Retina (tissue), 1 donor: ENCODE results near the gene LRRC73.
A peak's percentile ranks its signal among the peaks of the same experiment; 100 is the strongest.
"Not testable (repeated sequence)": the region's sequence is repeated elsewhere in the genome, so short reads cannot be mapped to it uniquely, and the experiment has no call there.

Experiments
- DNase-seq: peaks from one replicate; pipeline ENCODE4 v3.0.0-alpha.2; 2016

Gene LRRC73

DNA sequence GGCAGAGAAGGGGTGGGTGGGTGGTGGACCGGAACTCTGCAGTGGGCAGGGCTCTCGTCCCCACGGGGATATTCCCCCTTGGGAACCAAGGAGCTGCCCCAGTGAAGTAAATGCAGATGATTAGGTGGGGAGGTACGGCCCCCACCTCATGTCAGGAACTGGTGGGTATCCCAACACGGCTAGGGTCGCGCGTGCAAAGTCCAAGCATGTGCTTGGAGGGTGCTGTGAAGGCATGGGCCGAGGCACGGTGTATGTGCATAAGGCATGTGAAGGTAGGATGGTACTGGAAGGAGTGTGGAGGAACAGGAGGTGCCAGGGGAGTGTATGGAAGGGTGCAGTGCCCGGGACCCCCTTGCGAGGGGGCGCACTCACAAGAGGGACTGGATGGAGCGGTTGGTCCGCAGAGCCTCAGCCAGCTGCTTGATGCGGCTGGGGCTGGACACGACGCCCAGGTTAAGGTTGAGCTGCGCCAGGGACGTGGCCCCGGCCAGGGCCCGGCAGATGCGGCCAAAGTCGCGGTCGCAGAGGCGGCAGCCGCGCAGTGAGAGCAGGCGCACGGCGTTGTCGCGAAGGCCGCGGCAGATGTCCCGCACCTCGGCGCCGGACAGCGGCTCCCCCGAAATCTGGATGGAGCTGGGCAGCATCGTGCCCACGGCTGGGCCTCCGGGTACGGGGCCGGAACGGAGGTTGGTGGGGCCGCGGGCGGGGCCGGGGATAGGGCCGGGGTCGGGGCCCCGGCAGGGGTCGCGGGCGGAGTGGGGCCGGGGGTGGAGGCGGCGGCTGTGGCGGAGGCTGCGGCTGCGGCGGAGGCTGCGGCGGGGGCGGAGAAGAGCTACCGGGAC lies 783 bp downstream of the LRRC73 start:
- DNase-seq, result peak; percentile 64

DNA sequence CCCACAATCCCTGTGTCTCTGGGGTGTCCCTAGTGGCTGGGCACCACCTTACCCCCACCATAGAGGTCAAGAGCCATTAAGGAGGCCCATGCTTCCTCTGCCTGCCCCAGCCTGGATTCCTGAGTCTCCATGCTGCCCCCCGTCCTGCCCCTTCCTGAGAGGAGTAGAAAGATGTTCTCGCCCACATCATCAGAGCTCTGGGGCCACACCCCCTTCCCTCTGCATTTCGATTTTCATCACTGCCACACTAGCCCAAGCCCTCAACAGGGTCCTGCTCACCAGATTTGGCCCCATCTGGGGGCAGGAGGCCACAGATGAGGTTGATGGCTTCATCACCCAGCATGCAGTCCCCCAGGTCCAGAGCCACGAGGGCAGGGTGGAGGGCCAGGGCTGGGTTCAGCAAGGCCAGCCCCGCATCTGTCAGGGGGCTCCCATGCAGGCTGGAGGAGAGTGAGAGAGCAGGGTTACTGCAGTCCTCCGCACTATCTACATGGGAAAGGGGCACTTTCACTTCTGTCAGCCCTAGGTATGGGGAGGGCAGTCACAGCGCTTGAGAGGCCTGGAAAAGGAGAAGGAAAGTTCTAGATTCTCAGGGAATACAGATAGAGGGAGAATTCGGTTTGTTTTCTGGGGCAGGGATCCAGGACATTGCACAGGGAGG lies 1.5 kb downstream of the LRRC73 start:
- no peak for DNase-seq

DNA sequence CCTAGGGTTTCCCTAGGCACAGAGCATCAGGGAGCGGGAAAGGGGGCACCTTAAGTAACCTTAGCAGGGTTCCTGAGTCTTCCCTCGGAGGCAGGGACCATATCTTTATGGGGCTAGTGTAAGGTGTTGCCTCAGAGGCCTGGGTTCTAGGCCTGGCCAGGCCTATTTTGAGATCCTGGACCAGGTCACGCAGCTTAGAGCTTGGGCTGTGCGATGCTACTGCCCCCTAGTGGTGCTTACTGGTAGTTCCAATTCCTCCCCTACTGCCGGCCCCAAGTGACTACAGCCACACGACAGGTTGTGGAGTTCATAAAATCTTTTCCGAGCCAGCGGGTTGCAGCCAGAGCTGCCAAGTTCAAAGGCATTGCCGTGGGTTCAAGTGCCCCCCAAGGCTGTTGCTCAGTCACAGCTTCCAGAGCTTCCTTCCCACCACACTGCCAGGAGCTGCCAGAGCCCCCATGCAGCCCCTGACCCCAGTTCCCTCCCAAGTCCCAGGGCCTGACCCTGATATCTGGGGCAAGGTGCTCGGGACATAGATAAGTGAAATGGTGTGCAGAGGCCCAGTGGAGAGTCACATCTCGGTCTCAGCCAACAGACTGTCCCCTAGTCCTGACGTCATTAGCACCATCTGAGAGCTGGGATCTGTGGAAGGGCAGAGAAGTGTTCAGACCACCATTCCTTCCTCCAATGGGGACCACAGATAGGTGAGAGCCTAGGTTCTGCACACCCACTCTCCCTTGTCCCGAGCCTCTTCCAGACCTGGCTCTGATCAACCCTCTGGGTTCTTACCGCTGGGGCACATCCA lies 3.3 kb downstream of the LRRC73 start:
- DNase-seq, result peak; percentile 91

DNA sequence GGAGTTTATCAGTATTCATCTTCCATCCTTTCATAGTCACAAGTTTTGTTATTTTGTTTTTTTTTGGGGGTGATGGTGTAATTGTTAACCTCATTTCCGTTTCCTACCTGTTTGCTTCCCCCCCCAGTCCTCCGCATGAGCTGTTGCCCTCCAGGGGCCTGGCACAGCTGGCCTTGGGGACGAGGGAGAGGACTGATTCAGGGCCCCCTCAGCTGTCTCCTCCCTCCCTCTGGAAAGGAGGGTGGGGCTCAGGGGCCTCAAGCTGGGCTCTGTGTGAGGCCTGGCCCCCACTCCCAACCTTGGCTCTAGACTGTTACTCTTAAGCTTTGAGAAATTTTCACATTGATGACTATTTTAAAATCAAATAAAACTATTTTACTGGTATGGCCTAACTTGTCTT lies 4.0 kb downstream of the LRRC73 start:
- no peak for DNase-seq

DNA sequence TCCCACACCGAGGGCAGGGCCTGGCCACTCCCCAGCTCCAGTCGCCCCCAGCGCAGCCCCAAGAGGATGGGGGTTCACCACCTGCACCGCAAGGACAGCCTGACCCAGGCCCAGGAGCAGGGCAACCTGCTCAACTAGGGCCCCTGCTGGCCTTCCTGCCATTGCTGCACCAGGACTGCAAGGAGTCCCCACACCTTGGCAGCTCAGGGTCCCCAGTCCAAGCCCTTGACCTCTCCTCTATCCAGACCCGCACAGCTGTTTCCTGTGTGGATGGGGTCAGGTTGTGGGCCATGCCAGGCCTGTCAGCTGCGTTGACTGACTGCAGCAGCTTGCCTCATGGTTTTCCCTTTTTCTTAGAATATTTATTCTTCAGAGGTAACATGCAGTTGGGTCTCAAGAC lies 4.4 kb downstream of the LRRC73 start:
- no peak for DNase-seq

DNA sequence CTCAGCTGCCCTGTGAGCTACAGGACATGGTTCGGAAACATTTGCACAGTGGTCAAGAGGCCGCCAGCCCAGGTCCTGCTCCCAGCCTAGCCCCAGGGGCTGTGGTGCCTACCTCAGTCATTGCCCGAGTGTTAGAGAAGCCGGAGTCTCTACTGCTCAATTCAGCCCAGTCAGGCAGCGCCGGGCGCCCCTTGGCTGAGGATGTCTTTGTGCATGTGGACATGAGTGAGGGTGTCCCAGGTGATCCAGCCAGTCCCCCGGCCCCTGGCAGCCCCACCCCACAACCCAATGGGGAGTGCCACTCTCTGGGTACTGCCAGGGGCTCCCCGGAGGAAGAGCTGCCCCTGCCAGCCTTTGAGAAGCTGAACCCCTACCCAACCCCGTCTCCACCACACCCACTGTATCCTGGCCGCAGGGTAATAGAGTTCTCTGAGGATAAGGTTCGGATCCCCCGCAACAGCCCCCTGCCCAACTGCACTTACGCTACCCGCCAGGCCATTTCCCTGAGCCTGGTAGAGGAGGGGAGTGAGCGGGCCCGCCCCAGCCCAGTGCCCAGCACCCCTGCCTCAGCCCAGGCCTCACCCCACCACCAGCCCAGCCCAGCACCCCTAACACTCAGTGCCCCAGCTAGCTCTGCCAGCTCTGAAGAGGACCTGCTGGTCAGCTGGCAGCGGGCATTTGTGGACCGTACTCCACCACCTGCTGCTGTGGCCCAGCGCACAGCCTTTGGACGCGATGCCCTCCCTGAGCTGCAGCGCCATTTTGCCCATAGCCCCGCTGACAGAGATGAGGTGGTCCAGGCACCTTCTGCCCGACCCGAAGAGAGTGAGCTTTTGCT lies 5.2 kb downstream of the LRRC73 start:
- DNase-seq, result no peak

DNA sequence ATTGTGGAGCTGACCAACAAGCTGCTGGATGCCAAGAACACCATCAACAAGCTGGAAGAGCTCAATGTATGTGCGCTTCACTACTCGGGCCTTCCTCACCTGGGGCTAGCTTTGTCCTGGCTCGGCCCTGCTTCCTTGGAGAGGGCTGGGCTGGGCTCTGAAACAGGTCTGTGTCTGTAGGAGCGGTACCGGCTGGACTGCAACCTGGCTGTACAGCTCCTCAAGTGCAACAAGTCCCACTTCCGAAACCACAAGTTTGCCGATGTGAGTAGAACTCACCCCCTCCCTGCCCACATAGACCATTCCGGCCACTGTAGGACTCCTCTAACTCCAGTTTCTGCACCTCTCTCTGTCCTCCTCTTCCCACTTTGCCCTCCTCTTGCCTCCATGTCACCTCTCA lies 6.7 kb downstream of the LRRC73 start:
- DNase-seq, result no peak

DNA sequence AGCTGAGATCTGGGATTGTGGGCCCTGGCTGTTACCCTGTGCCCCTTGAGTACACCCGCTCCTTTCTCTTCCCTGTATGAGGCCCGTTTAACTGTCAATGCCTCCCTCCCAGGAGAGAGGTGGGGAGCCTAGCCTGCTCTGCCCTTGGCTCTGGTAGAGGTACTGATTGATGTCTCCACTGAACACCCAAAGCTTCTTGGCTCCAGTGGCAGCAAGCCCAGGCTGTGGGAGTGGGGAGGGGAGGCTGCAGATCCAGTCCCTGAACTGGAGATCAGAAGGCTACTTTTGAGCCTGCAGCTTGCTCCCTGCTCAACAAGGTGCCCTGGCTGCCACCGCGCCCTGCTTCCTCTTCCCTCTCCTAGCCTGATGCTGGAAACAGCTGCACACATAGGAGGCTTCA lies 7.5 kb downstream of the LRRC73 start:
- DNase-seq, result no peak

DNA sequence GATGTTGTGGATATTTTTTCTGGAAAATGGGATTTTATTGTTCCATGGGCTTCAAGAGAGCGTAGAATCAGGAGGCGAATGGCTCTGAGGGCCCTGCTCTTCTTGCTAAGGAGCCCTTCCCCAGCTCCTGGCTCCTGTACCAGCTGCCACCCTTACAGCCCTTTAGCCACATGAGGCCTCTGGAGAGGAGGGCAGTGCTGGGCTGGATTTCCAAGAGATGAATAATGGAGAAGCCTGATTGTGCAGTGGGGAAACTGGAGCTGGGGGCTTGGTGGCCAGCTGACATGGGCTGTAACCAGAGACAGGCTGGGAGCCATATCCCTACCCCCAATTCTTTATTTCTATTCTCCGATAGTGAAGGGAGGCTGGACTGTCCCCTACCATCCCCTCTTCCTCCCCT lies 9.2 kb downstream of the LRRC73 start:
- DNase-seq, result no peak

DNA sequence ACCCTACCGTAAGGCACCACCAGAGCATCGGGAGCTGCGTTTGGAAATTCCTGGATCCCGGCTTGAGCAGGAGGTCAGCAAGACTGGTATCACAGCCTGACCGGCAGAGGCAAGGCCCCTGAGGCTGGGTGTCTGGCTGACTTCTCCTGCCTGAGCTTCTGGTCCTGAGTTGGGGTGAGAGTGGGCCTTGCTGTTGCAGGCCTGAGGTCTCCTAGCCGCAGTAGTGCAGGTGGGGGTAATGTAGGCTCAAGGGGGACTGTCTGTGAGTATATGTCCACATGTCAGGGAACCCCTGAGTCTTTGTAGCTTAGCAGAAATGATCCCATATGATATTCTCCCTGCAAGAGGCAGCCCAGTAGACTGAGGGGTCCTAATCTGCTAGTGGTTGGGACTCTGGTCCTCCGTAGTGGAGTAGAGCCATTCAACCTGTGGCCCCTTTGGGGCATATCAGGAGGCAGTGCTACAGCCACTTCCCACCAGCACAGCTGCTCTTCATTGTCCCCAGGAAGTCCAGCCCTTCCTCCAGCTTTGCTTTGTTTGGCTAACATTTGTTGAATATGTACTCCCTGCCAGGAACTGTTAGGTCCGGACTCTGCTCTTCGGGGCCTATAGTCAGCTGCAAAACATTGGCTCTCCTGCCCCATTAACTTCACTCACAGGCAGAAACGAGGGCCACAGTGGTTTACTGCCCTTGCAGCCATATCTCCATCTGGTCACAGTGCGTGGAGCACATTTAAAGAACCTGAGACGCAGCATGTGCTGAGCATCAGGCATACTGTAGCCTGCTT lies 10.9 kb downstream of the LRRC73 start:
- no peak for DNase-seq

DNA sequence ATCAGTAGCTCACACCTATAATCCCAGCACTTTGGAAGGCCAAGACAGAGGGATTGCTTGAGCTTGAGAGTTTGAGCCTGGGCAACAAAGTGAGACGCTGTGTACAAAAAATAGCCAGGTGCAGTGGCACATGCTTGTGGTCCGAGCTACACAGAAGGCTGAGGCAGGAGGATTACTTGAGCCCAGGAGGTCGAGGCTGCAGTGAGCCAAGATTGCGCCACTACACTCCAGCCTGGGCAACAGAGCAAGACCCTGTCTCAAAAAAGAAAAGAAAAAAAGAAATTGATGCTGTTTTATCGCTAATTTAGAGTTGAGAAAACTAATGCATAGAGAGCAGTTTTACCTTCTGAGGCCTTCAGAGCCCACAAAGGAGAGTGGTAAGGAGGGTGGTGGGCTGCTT lies 11.9 kb downstream of the LRRC73 start:
- DNase-seq, result not testable (repeated sequence)

DNA sequence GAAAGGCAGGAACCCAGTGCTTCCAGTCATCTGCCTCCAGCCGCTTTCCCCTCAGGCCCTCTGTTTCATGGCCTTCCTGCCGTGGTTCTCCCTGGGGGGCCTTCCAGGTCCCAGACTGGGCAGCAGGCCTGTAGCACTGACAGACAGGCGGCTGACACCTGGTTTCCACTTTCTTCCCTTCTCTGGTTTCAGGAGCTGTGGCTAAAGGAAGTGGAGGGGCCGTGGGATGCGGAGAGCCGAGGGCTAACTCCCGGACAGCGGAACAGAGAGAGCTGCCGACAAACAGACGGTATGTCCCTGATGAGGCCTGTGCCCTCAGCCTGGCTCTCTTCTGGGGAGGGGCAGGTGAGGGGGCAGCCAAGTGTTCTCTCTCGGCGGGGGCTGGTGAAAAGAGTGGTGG lies 12.5 kb downstream of the LRRC73 start:
- no peak for DNase-seq

DNA sequence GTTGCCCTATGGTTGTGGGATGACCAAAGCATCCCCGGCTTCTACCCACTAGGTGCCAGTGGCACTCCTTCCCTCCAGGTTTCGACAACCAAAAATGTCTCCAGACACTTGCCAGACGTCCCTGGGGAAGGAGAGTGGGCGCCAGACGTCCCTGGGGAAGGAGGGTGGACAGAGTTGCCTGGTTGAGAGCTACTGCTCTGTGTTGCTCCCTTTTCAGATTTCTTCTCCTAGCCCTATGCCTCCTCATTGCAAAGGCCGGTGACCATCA lies 13.1 kb downstream of the LRRC73 start:
- DNase-seq, result no peak

DNA sequence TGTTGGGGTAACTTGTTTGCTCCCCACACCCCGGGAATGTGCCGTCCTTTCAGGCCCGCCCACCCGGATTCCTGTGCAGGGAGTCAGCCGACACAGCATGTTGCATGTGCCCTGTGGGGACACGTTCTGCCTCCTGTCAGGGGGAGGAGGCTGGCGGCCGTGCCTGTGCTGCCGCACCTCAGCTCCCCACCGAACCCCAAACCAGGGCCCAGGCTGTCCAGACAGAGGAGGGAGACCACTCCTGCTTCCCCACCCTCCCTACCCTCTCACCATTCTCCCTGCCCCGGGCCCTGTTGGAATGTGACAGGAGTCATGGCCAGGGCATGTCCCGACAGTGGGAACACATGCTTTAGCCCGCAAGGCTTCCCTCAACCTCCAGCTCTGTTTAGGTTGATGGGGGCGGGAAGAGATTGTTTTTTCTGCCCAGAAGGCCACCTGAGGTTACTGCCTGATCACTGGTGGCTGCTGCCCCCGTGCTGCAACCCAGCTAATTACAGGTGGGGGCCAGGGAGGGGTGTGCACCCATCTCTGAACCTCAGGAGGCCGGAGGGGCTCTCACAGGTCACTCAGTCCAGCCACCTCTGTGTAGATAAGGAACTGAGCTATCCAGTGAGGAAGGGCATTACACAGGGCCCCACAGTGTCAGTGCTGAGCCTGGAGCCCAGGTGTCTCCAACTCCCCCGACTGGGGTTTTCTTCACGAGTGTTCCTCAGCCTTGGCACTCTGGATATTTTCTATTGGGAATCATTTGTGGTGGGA lies 13.6 kb downstream of the LRRC73 start:
- no peak for DNase-seq

DNA sequence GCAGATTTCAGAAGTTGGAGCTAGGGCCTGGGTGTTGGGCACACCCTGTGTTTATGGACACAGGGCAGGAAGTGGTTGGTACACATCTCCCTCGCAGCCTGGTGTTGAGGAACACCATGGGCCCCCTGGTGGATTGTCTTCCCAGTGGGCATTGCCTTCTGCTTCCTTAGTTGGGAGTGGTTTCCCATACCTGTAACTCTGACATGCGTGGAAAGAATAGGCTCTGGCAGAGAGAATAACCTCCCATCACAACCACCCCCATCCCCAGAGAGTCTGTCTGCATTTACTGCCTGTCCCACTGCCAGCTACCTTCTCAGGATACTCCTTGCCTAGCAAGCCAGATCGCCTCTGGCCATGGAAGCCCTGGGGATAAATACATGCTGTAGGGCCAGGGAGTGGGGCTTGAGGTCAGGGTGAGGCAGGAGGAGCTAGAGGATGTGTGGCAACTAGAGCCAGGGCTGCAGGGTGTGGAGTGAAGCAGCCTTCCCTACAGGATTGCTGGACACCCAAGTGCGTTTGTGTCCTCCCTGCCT lies 14.7 kb downstream of the LRRC73 start:
- no peak for DNase-seq

DNA sequence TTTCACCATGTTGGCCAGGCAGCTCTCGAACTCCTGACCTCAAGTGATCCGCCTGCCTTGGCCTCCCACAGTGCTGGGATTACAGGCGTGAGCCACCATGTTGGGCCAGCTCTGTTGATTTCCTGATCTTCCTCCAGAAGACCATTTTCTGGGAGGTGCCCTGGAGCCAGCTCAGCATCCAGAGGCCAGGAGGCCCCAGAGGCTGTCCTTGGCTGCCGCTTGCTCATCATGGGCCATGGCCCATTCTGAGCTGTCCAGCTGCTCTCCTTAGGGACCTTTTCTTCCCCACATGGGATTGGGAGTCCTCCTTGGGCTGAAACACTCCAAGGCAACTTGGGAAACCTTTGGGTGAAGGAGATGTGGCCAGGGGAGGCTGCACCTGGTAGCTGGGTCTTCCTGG lies 15.4 kb downstream of the LRRC73 start:
- DNase-seq, result no peak

DNA sequence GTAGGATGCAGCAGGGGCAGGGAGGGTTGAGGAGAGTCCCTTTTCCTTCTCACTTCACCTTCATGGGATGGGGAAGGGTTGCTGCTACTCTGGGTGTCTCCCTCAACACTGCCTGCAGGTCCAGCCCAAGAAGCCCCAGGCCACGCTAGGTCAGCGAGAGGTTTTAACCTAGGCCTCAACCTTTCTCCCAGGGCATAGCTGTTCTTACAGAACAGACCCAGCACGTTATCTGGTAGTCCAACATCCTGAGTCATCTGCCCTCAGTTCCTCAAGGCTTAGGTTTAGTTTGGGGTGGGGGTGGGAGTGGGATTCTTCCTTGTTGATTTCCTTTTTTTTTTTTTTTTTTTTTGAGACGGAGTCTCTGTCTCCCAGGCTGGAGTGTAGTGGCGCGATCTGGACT lies 15.8 kb downstream of the LRRC73 start:
- no peak for DNase-seq

DNA sequence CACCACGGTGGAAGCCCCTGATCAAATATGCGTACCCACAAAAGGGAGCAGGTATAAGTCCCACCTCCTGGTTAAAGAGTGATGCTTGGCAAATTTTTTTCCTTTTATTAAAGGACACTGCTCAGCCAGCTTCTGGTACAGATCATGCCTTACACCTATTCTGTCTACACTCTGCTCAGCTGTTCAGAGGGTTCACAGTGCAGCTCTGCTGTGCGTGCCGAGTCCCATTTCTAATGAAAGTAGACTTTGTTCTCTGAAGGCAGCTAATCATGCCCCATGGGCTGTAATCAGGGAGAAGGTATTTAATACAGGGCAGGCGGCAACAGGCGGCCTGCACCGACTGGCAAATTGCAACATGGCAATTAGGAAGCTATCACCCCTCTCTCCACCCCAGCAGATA lies 16.3 kb downstream of the LRRC73 start:
- no peak for DNase-seq

DNA sequence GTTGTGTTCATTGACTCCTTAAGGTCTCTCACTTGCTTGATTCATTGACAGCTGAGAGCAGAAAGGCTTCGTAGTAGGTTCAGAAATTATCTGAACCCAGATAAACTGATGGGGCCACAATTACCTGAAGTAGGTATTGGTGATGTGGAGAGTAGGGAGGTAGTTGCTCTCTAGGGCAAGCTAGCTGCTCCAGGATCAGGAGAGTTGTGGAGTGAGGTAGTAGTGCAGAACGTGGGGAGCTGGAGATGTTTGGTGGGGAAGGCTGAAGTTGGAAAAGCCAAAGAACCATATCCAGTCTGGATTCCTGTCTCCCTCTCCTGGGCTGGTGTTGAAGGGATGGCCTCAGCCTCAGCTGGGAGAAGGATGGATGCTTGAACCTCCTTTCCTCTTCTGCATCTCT lies 16.9 kb downstream of the LRRC73 start:
- DNase-seq, result no peak

DNA sequence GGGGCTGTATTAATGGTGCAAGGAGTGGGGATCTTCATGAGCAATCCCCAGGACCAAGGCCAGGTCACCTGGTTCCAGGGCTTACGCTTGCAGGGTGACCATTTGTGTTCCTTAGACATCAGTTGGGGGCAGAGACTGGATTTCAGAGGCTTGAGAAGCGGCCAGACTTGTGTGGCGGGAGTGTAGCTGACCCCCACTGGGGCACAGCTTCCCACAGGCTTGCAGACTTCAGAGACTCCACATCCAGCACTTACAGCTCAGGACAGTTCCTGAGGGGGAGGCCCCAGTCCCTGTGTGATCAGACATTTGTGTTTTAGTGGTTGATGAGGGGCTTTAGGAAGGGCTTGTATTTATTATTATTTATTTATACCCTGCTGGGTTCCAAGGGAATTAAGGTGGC lies 17.5 kb downstream of the LRRC73 start:
- DNase-seq, result no peak
